RCC 7860 (cell line): Measurements from ENCODE around the gene DBI.

Experiments used
- DNase-seq: peaks from one replicate; pipeline ENCODE4 v3.0.0-alpha.2; 2015; ENCODE audit warnings: low spot score
- FAIRE-seq: peaks from 2 replicates; lab custom pipeline; 2012; peaks lifted over from hg19 to GRCh38; lab: Jason Lieb, UNC

DBI gene

GRCh38 chr2:119366649-119367471 is at the start of gene DBI, which contains the start of gene C2orf76:
Gene DBI, plus strand, starts transcription at chr2:119366977. Its CDS starts 75 bp downstream, at chr2:119367052.
Gene C2orf76, minus strand, starts transcription at chr2:119366834. Its CDS starts 26,875 bp downstream, at chr2:119339959.
- FAIRE-seq (peak; percentile 73), DNase-seq (peak; percentile 92)

- FAIRE-seq (no peak), DNase-seq (no peak)
Measured at GRCh38 chr2:119317554-119317953, 49.2 kb upstream of the DBI start.

- FAIRE-seq (no peak), DNase-seq (no peak)
Measured at GRCh38 chr2:119319593-119319992, 47.2 kb upstream of the DBI start.

- DNase-seq (no peak), FAIRE-seq (no peak)
Measured at GRCh38 chr2:119323459-119323858, 43.3 kb upstream of the DBI start.

GRCh38 chr2:119324685-119325270 is 42.0 kb upstream of the DBI start:
- DNase-seq = no peak
- no peak for FAIRE-seq

GRCh38 chr2:119326938-119327337 is 39.8 kb upstream of the DBI start:
- DNase-seq = no peak
- FAIRE-seq = no peak

- FAIRE-seq = no peak
- DNase-seq = no peak
Measured at GRCh38 chr2:119327431-119327830, 39.3 kb upstream of the DBI start.

- no peak for FAIRE-seq
Measured at GRCh38 chr2:119332953-119333352, 33.8 kb upstream of the DBI start.

GRCh38 chr2:119333360-119333759 is 33.4 kb upstream of the DBI start:
- FAIRE-seq = no peak

More at GRCh38 chr2:119332953-119333352, 33.8 kb upstream of the DBI start:
- no peak for DNase-seq

GRCh38 chr2:119333833-119334232 is 32.9 kb upstream of the DBI start:
- DNase-seq (no peak), FAIRE-seq (no peak)

More at GRCh38 chr2:119333360-119333759, 33.4 kb upstream of the DBI start:
- no peak for DNase-seq

- FAIRE-seq = no peak
- no peak for DNase-seq
Measured at GRCh38 chr2:119337749-119338148, 29.0 kb upstream of the DBI start.

GRCh38 chr2:119338272-119338671 is 28.5 kb upstream of the DBI start:
- FAIRE-seq (no peak), DNase-seq (no peak)

GRCh38 chr2:119338826-119339561 is 27.8 kb upstream of the DBI start:
- DNase-seq (no peak), FAIRE-seq (no peak)

- DNase-seq = no peak
- no peak for FAIRE-seq
Measured at GRCh38 chr2:119339562-119339923, 27.2 kb upstream of the DBI start.

GRCh38 chr2:119341684-119342083 is 25.1 kb upstream of the DBI start:
- FAIRE-seq (no peak), DNase-seq (no peak)

GRCh38 chr2:119349289-119349688 is 17.5 kb upstream of the DBI start:
- FAIRE-seq (no peak), DNase-seq (no peak)

- FAIRE-seq (no peak), DNase-seq (no peak)
Measured at GRCh38 chr2:119350311-119350998, 16.3 kb upstream of the DBI start.

GRCh38 chr2:119352357-119352756 is 14.4 kb upstream of the DBI start:
- DNase-seq = no peak
- FAIRE-seq = no peak

GRCh38 chr2:119354860-119355259 is 11.9 kb upstream of the DBI start:
- DNase-seq (no peak), FAIRE-seq (no peak)

- FAIRE-seq = no peak
- no peak for DNase-seq
Measured at GRCh38 chr2:119359774-119360173, 7.0 kb upstream of the DBI start.

GRCh38 chr2:119360423-119360966 is 6.3 kb upstream of the DBI start:
- DNase-seq (no peak), FAIRE-seq (no peak)
